GM23338 (cell line): ENCODE measurements around the gene MVB12B. TPM values are rescaled to one million over a fixed set of nuclear protein-coding genes. Genes with fewer than 3 reads are reported as not detected.

Experiments
- ATAC-seq: fragments of 200-7000 bp; cut with Tn5 transposase; 3 replicates; pipeline ENCODE4 v1.9.1; 2020
- DNase-seq: peaks from one replicate; pipeline ENCODE4 v3.0.0-alpha.2; 2015; ENCODE audit warnings: low spot score
- H2AFZ ChIP-seq: fragments of 200-600 bp; sonication (generic); 2 replicates; pipeline ENCODE4 v1.8.0; 2016; ENCODE audit warnings: antibody characterized with exemption, mild to moderate bottlenecking, moderate library complexity
- H3F3A ChIP-seq: fragments of 200-600 bp; sonication (generic); replicated peaks from 2 replicates; pipeline ENCODE4 v1.8.0; 2017; ENCODE audit warnings: antibody characterized with exemption, mixed run types, low read depth
- H3K27ac ChIP-seq: fragments of 200-600 bp; sonication (generic); 2 replicates; pipeline ENCODE4 v1.6.1; 2016; ENCODE audit warnings: low read depth
- H3K27me3 ChIP-seq: fragments of 200-600 bp; sonication (generic); 2 replicates; pipeline ENCODE4 v1.8.0; 2016; ENCODE audit warnings: mild to moderate bottlenecking, mixed run types, moderate library complexity; ENCODE audit not compliant: insufficient read depth
- H3K36me3 ChIP-seq: fragments of 200-600 bp; sonication (generic); 2 replicates; pipeline ENCODE4 v1.8.0; 2016; ENCODE audit warnings: mild to moderate bottlenecking; ENCODE audit not compliant: insufficient read depth
- H3K4me1 ChIP-seq: fragments of 200-600 bp; sonication (generic); 2 replicates; pipeline ENCODE4 v1.8.0; 2016; ENCODE audit warnings: mild to moderate bottlenecking, moderate library complexity; ENCODE audit not compliant: insufficient read depth
- H3K4me2 ChIP-seq: fragments of 200-600 bp; sonication (generic); 2 replicates; pipeline ENCODE4 v1.7.1; 2017; ENCODE audit warnings: mixed run types
- H3K4me3 ChIP-seq: fragments of 200-600 bp; sonication (generic); 2 replicates; pipeline ENCODE4 v1.6.1; 2016; ENCODE audit warnings: mixed run types
- H3K79me2 ChIP-seq: fragments of 200-600 bp; sonication (generic); replicated peaks from 2 replicates; pipeline ENCODE4 v1.8.0; 2017; ENCODE audit warnings: mild to moderate bottlenecking; ENCODE audit not compliant: insufficient read depth
- H3K9me2 ChIP-seq: fragments of 200-600 bp; sonication (generic); 2 replicates; pipeline ENCODE4 v1.8.0; 2017; ENCODE audit not compliant: insufficient read depth
- H4K20me1 ChIP-seq: fragments of 200-600 bp; sonication (generic); replicated peaks from 2 replicates; pipeline ENCODE4 v1.8.0; 2017; ENCODE audit warnings: mild to moderate bottlenecking; ENCODE audit not compliant: insufficient read depth
- H3K27ac Mint-ChIP-seq: 2 replicates; pipeline ENCODE4 v1.8.0; 2020; ENCODE audit warnings: inconsistent platforms, mild to moderate bottlenecking, moderate library complexity, mixed read lengths
- H3K27me3 Mint-ChIP-seq: 3 replicates; pipeline ENCODE4 v1.8.0; 2022; ENCODE audit warnings: low read depth, mild to moderate bottlenecking, moderate library complexity, mixed read lengths, inconsistent platforms; ENCODE audit not compliant: insufficient read depth, poor library complexity
- H3K36me3 Mint-ChIP-seq: 3 replicates; pipeline ENCODE4 v1.8.0; 2021; ENCODE audit warnings: low read depth, mild to moderate bottlenecking, inconsistent platforms, moderate library complexity, mixed read lengths
- H3K4me1 Mint-ChIP-seq: 3 replicates; pipeline ENCODE4 v1.8.0; 2020; ENCODE audit warnings: mild to moderate bottlenecking, inconsistent platforms, mixed read lengths
- H3K4me3 Mint-ChIP-seq: 3 replicates; pipeline ENCODE4 v1.8.0; 2021; ENCODE audit warnings: moderate library complexity, mild to moderate bottlenecking, inconsistent platforms, mixed read lengths
- H3K9me3 Mint-ChIP-seq: 3 replicates; pipeline ENCODE4 v1.8.0; 2020; ENCODE audit warnings: moderate library complexity, mild to moderate bottlenecking, inconsistent platforms, mixed read lengths
- CREB1 ChIP-seq: fragments of 250-450 bp; sonication (Bioruptor Pico); IDR thresholded peaks from 2 replicates; pipeline ENCODE4 v1.5.0; 2020; ENCODE audit warnings: low read depth, mild to moderate bottlenecking, moderate library complexity
- EZH2 ChIP-seq: fragments of 200-600 bp; sonication (generic); IDR thresholded peaks from one replicate; pipeline ENCODE4 v1.8.0; 2017; ENCODE audit warnings: antibody characterized with exemption, mild to moderate bottlenecking, low read depth; ENCODE audit not compliant: unreplicated experiment
- NANOG ChIP-seq: IDR thresholded peaks from 2 replicates; pipeline ENCODE4 v1.6.1; 2016; ENCODE audit warnings: antibody characterized with exemption, borderline replicate concordance
- POLR2AphosphoS5 ChIP-seq: IDR thresholded peaks from 2 replicates; pipeline ENCODE4 v1.6.1; 2016; ENCODE audit warnings: antibody characterized with exemption, low read depth
- STAT1 ChIP-seq: IDR thresholded peaks from one replicate; pipeline ENCODE4 v1.6.1; 2016; ENCODE audit warnings: antibody characterized with exemption; ENCODE audit not compliant: unreplicated experiment
- polyA plus RNA-seq: library from polyadenylated mRNA; unstranded; fragments of >200 nt; fragmentation: Nextera tagmentation; extraction: Ambion mirVana; gene quantifications from 2 replicates; pipeline ENCODE4 v1.2.1, GENCODE V29; 2016
- total RNA-seq: library from RNA; depleted of rRNA; stranded (reverse); fragments of >200 nt; shearing (Covaris generic); gene quantifications from 2 replicates; pipeline ENCODE4 v1.2.3, GENCODE V29; 2014
- TF ChIP-seq, protein P1 (sequence below), 2 experiments: fragments of 200-600 bp in 1 of 2; sonication (generic) in 1 of 2; conservative IDR thresholded peaks; 2 replicates each; pipeline versions ENCODE4 v1.5.1 to v1.6.1; 2016 to 2017; ENCODE audit warnings: antibody characterized with exemption in 2 of 2, low read depth in 2 of 2, mild to moderate bottlenecking in 2 of 2, moderate library complexity in 1 of 2
- TF ChIP-seq, protein P2 (sequence below): IDR thresholded peaks from one replicate; pipeline ENCODE4 v1.6.1; 2018; ENCODE audit warnings: antibody characterized with exemption; ENCODE audit not compliant: unreplicated experiment
- TF ChIP-seq, protein P3 (sequence below): IDR thresholded peaks from 2 replicates; pipeline ENCODE4 v1.6.1; 2016; ENCODE audit warnings: antibody characterized with exemption
- TF ChIP-seq, protein P4 (sequence below): fragments of 250-450 bp; sonication (Bioruptor Pico); IDR thresholded peaks from 2 replicates; pipeline ENCODE4 v1.5.0; 2020; ENCODE audit warnings: mild to moderate bottlenecking, moderate library complexity

The MVB12B gene
- total and polyA plus RNA-seq, 2 experiments from 2014 or later = 1.9 to 6.6 TPM

DNA sequence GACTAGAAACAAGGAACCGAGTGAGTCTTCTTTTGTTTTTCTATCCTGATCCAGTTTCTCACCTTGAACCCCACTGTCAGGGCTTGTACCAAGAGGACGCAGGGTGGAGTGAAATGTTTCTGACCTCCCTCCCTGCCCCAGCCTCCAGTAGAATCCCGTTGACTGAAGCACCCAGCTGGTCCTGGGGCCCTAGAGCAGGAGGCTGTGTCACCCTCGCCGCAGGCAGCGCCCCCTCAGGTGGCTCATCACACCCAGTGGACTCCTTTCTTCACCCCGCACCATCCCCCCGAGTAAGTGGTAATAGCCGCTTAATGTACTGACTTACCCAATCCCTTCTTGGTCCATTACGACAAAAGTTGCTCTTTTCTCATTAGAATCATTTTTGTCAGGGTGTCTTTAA, 53.8 kb downstream of the MVB12B start:
- Histone ChIP-seq H3K27me3 (no peaks in the 10 kb centered on the region), H3K36me3 (no peaks in the 10 kb centered on the region), H4K20me1 (no peaks in the 10 kb centered on the region), H3K27ac (no peak overlapping the region), H3K79me2 (no peaks in the 10 kb centered on the region), H3K4me2 (no peak overlapping the region; the same call in 1 of the 2 replicates), H3F3A (0 out of 2 replicates have a peak, but pooled peaks cover 3% of the 10 kb centered on the region), H3K4me3 (no peak overlapping the region), H2AFZ (peak overlapping the region; percentile 74; the same call in 1 of the 2 replicates), H3K4me1 (peaks cover 33% of the 10 kb centered on the region), H3K9me2 (no peaks in the 10 kb centered on the region)
- Mint-ChIP-seq H3K9me3 (no peaks in the 10 kb centered on the region), H3K27me3 (peaks cover 1% of the 10 kb centered on the region), H3K27ac (no peak overlapping the region), H3K4me1 (peaks cover 47% of the 10 kb centered on the region), H3K4me3 (no peak overlapping the region), H3K36me3 (no peaks in the 10 kb centered on the region)
- TF ChIP-seq, protein P1, sequence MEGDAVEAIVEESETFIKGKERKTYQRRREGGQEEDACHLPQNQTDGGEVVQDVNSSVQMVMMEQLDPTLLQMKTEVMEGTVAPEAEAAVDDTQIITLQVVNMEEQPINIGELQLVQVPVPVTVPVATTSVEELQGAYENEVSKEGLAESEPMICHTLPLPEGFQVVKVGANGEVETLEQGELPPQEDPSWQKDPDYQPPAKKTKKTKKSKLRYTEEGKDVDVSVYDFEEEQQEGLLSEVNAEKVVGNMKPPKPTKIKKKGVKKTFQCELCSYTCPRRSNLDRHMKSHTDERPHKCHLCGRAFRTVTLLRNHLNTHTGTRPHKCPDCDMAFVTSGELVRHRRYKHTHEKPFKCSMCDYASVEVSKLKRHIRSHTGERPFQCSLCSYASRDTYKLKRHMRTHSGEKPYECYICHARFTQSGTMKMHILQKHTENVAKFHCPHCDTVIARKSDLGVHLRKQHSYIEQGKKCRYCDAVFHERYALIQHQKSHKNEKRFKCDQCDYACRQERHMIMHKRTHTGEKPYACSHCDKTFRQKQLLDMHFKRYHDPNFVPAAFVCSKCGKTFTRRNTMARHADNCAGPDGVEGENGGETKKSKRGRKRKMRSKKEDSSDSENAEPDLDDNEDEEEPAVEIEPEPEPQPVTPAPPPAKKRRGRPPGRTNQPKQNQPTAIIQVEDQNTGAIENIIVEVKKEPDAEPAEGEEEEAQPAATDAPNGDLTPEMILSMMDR (conservative IDR thresholded peaks at IDR 0.05; ENCODE audit: low read depth in 2 of 2) = peak; percentile 25 to 48
- TF ChIP-seq, protein P2, sequence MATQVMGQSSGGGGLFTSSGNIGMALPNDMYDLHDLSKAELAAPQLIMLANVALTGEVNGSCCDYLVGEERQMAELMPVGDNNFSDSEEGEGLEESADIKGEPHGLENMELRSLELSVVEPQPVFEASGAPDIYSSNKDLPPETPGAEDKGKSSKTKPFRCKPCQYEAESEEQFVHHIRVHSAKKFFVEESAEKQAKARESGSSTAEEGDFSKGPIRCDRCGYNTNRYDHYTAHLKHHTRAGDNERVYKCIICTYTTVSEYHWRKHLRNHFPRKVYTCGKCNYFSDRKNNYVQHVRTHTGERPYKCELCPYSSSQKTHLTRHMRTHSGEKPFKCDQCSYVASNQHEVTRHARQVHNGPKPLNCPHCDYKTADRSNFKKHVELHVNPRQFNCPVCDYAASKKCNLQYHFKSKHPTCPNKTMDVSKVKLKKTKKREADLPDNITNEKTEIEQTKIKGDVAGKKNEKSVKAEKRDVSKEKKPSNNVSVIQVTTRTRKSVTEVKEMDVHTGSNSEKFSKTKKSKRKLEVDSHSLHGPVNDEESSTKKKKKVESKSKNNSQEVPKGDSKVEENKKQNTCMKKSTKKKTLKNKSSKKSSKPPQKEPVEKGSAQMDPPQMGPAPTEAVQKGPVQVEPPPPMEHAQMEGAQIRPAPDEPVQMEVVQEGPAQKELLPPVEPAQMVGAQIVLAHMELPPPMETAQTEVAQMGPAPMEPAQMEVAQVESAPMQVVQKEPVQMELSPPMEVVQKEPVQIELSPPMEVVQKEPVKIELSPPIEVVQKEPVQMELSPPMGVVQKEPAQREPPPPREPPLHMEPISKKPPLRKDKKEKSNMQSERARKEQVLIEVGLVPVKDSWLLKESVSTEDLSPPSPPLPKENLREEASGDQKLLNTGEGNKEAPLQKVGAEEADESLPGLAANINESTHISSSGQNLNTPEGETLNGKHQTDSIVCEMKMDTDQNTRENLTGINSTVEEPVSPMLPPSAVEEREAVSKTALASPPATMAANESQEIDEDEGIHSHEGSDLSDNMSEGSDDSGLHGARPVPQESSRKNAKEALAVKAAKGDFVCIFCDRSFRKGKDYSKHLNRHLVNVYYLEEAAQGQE = no peak
- TF ChIP-seq, protein P3, sequence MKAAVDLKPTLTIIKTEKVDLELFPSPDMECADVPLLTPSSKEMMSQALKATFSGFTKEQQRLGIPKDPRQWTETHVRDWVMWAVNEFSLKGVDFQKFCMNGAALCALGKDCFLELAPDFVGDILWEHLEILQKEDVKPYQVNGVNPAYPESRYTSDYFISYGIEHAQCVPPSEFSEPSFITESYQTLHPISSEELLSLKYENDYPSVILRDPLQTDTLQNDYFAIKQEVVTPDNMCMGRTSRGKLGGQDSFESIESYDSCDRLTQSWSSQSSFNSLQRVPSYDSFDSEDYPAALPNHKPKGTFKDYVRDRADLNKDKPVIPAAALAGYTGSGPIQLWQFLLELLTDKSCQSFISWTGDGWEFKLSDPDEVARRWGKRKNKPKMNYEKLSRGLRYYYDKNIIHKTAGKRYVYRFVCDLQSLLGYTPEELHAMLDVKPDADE = no peak
- TF ChIP-seq, protein P4, sequence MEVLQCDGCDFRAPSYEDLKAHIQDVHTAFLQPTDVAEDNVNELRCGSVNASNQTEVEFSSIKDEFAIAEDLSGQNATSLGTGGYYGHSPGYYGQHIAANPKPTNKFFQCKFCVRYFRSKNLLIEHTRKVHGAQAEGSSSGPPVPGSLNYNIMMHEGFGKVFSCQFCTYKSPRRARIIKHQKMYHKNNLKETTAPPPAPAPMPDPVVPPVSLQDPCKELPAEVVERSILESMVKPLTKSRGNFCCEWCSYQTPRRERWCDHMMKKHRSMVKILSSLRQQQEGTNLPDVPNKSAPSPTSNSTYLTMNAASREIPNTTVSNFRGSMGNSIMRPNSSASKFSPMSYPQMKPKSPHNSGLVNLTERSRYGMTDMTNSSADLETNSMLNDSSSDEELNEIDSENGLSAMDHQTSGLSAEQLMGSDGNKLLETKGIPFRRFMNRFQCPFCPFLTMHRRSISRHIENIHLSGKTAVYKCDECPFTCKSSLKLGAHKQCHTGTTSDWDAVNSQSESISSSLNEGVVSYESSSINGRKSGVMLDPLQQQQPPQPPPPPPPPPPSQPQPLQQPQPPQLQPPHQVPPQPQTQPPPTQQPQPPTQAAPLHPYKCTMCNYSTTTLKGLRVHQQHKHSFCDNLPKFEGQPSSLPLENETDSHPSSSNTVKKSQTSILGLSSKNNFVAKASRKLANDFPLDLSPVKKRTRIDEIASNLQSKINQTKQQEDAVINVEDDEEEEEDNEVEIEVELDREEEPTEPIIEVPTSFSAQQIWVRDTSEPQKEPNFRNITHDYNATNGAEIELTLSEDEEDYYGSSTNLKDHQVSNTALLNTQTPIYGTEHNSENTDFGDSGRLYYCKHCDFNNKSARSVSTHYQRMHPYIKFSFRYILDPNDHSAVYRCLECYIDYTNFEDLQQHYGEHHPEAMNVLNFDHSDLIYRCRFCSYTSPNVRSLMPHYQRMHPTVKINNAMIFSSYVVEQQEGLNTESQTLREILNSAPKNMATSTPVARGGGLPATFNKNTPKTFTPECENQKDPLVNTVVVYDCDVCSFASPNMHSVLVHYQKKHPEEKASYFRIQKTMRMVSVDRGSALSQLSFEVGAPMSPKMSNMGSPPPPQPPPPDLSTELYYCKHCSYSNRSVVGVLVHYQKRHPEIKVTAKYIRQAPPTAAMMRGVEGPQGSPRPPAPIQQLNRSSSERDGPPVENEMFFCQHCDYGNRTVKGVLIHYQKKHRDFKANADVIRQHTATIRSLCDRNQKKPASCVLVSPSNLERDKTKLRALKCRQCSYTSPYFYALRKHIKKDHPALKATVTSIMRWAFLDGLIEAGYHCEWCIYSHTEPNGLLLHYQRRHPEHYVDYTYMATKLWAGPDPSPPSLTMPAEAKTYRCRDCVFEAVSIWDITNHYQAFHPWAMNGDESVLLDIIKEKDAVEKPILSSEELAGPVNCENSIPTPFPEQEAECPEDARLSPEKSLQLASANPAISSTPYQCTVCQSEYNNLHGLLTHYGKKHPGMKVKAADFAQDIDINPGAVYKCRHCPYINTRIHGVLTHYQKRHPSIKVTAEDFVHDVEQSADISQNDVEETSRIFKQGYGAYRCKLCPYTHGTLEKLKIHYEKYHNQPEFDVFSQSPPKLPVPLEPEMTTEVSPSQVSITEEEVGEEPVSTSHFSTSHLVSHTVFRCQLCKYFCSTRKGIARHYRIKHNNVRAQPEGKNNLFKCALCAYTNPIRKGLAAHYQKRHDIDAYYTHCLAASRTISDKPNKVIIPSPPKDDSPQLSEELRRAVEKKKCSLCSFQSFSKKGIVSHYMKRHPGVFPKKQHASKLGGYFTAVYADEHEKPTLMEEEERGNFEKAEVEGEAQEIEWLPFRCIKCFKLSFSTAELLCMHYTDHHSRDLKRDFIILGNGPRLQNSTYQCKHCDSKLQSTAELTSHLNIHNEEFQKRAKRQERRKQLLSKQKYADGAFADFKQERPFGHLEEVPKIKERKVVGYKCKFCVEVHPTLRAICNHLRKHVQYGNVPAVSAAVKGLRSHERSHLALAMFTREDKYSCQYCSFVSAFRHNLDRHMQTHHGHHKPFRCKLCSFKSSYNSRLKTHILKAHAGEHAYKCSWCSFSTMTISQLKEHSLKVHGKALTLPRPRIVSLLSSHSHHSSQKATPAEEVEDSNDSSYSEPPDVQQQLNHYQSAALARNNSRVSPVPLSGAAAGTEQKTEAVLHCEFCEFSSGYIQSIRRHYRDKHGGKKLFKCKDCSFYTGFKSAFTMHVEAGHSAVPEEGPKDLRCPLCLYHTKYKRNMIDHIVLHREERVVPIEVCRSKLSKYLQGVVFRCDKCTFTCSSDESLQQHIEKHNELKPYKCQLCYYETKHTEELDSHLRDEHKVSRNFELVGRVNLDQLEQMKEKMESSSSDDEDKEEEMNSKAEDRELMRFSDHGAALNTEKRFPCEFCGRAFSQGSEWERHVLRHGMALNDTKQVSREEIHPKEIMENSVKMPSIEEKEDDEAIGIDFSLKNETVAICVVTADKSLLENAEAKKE (CRISPR knock-in tag) = no peak
- TF ChIP-seq CREB1 (CRISPR knock-in tag) = no peak
- no peak for TF ChIP-seq NANOG
- TF ChIP-seq EZH2 = no peak
- no peak for TF ChIP-seq STAT1
- no peak for TF ChIP-seq POLR2AphosphoS5
- ATAC-seq = peak; percentile 47
- peak; percentile 41 for DNase-seq
